ENCODE results near the gene TBX20. TPM values are rescaled to one million over a fixed set of nuclear protein-coding genes. Genes with fewer than 3 reads are reported as not detected.

TBX20 gene, protein sequence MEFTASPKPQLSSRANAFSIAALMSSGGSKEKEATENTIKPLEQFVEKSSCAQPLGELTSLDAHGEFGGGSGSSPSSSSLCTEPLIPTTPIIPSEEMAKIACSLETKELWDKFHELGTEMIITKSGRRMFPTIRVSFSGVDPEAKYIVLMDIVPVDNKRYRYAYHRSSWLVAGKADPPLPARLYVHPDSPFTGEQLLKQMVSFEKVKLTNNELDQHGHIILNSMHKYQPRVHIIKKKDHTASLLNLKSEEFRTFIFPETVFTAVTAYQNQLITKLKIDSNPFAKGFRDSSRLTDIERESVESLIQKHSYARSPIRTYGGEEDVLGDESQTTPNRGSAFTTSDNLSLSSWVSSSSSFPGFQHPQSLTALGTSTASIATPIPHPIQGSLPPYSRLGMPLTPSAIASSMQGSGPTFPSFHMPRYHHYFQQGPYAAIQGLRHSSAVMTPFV
- polyA plus RNA-seq (2013, experiment 1 of 2) = 1.1 TPM
- polyA plus RNA-seq (2013, experiment 2 of 2) = 1.1 TPM

DNA sequence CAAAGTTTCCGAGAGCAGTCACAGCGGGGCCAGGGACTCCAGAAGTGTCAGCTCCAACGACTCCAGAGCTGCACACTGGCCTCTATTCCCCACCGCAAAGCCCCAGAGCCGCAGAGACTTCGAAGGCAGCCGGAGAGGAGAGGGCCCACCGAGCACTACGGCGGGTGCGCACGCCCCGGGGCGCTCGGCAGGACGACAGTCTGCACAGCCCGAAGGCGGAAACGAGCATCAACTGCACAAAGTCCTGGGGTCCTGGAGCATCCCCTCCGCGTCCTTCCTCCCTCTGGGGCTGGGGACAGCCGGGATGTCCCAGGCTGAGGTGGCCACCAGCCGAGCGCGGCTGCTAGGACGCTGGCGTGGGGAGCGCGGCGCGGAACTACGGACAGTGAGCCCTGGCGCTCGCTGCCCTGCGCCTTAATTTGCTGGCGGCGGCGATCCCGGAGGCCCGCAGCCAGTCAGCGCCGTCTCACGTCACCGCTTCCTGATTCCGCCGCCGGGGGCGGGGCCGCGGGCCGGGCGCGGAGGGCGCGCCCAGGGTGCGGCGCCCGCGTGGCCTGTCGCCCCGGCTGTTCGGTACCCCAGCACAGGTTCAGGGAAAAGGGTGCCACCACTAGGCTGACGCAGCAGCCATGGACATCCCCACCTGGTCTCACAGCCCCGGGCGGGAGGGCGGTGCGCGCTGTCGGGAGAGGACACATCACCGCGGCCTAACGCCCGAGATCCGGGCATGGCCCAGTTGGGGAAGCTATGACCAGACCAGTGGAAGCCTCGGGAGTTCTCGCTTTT lies at the start of gene TBX20:
TSS of gene TBX20 (minus strand) at position 391 of the 786 bp plus-strand sequence. CDS start 480 bp downstream, outside the sequence.
- Histone ChIP-seq H4K8ac (ENCODE audit: low read length) (peak within 1 kb of the TSS; percentile 74), H2BK12ac (ENCODE audit: low read length in 2 of 2) (peak within 1 kb of the TSS in 1 of 2 experiments; percentile 47), H3K23ac (ENCODE audit: low read length in 2 of 2) (peak within 1 kb of the TSS; percentile 1 to 87), H3K79me1 (replicated peaks; ENCODE audit: low read length, poor library complexity, severe bottlenecking) (no peaks in the 10 kb centered on the region), H3K4ac (ENCODE audit: low read depth in 1 of 2, low read length in 2 of 2) (no peak within 1 kb of the TSS), H3K36me3 (ENCODE audit: control insufficient read depth in 1 of 2, insufficient read depth in 2 of 2, low read depth in 1 of 2, low read length in 2 of 2) (no peaks in the 10 kb centered on the region), H2AFZ (ENCODE audit: low read depth, low read length) (peak within 1 kb of the TSS; percentile 54), H3K27me3 (ENCODE audit: control insufficient read depth in 1 of 2, insufficient read depth in 1 of 2, low read length in 2 of 2) (peaks cover 94 to 100% of the 10 kb centered on the region in 2 experiments), H2AK5ac (ENCODE audit: low read length, severe bottlenecking) (no peak within 1 kb of the TSS), H3K9me3 (ENCODE audit: control insufficient read depth, low read length) (peaks cover 6% of the 10 kb centered on the region), H3K18ac (ENCODE audit: low read depth in 1 of 2, low read length in 2 of 2) (peak within 1 kb of the TSS in 1 of 2 experiments; percentile 85), H3K4me1 (ENCODE audit: control insufficient read depth, insufficient read depth, low read depth, low read length) (peaks cover 26% of the 10 kb centered on the region), H3K4me3 (ENCODE audit: insufficient read depth in 1 of 2, low read depth in 1 of 2, low read length in 2 of 2) (peak within 1 kb of the TSS; percentile 60 to 67), H3K4me2 (ENCODE audit: low read length, poor library complexity, severe bottlenecking) (peak within 1 kb of the TSS; percentile 92), H3K27ac (ENCODE audit: low read length, poor library complexity, severe bottlenecking) (no peak within 1 kb of the TSS), H2BK120ac (ENCODE audit: low read depth, low read length) (peak within 1 kb of the TSS; percentile 50), H3K9ac (ENCODE audit: low read length) (no peak within 1 kb of the TSS), H2BK5ac (ENCODE audit: low read depth, low read length, poor library complexity, severe bottlenecking) (no peak within 1 kb of the TSS), H4K91ac (ENCODE audit: low read length) (peak within 1 kb of the TSS; percentile 66), H2BK15ac (ENCODE audit: low read depth, poor library complexity, severe bottlenecking) (peak within 1 kb of the TSS; percentile 19), H3K14ac (ENCODE audit: low read length in 2 of 2) (no peak within 1 kb of the TSS)
- under 1% methylated on average over 74 of the region's 76 CpGs for WGBS
- peak; percentile 75 for DNase-seq

DNA sequence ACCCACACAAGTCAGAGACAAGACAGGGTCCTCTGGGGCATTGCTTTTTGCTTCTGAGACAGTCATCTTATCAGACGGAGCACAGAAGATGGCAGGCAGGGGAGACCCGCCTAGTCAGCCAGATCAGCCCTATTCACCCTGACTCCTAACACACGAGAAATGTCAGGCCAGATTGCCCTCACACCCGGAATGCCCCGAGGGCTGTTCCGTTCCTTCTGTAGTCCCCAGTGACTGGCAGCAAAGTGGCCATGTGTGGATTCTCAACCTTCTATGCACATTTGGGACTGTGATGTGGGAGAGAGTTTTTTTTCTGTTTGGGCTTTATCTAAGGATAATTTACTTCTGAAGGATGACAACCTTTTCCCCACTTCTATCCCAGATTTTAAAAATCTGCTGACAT lies 35.5 kb upstream of the TBX20 start:
- no peak overlapping the region for H3K4me3 ChIP-seq (ENCODE audit: insufficient read depth in 1 of 2, low read depth in 1 of 2, low read length in 2 of 2)
- no peak overlapping the region for H3K27ac ChIP-seq (ENCODE audit: low read length, poor library complexity, severe bottlenecking)
- H3K14ac ChIP-seq (ENCODE audit: low read length in 2 of 2) = no peak overlapping the region
- peaks cover 4% of the 10 kb centered on the region for H3K9me3 ChIP-seq (ENCODE audit: control insufficient read depth, low read length)
- no peaks in the 10 kb centered on the region for H3K27me3 ChIP-seq (ENCODE audit: control insufficient read depth in 1 of 2, insufficient read depth in 1 of 2, low read length in 2 of 2)
- H3K23ac ChIP-seq (ENCODE audit: low read length in 2 of 2) = no peak overlapping the region
- no peak overlapping the region for H3K4ac ChIP-seq (ENCODE audit: low read depth in 1 of 2, low read length in 2 of 2)
- H3K4me2 ChIP-seq (ENCODE audit: low read length, poor library complexity, severe bottlenecking) = no peak overlapping the region
- H3K9ac ChIP-seq (ENCODE audit: low read length) = no peak overlapping the region
- H3K79me1 ChIP-seq (replicated peaks; ENCODE audit: low read length, poor library complexity, severe bottlenecking) = no peaks in the 10 kb centered on the region
- no peak overlapping the region for H4K8ac ChIP-seq (ENCODE audit: low read length)
- H3K18ac ChIP-seq (ENCODE audit: low read depth in 1 of 2, low read length in 2 of 2) = no peak overlapping the region
- H3K36me3 ChIP-seq (ENCODE audit: control insufficient read depth in 1 of 2, insufficient read depth in 2 of 2, low read depth in 1 of 2, low read length in 2 of 2) = no peaks in the 10 kb centered on the region
- no peak overlapping the region for H2BK12ac ChIP-seq (ENCODE audit: low read length in 2 of 2)
- DNase-seq = no peak
- no peaks in the 10 kb centered on the region for H3K4me1 ChIP-seq (ENCODE audit: control insufficient read depth, insufficient read depth, low read depth, low read length)
- no peak overlapping the region for H2BK120ac ChIP-seq (ENCODE audit: low read depth, low read length)
- H2BK15ac ChIP-seq (ENCODE audit: low read depth, poor library complexity, severe bottlenecking) = no peak overlapping the region
- no peak overlapping the region for H2AK5ac ChIP-seq (ENCODE audit: low read length, severe bottlenecking)
- no peak overlapping the region for H2BK5ac ChIP-seq (ENCODE audit: low read depth, low read length, poor library complexity, severe bottlenecking)
- WGBS = 87% methylated on average over 6 of the region's 6 CpGs
- H4K91ac ChIP-seq (ENCODE audit: low read length) = no peak overlapping the region
- H2AFZ ChIP-seq (ENCODE audit: low read depth, low read length) = no peak overlapping the region

DNA sequence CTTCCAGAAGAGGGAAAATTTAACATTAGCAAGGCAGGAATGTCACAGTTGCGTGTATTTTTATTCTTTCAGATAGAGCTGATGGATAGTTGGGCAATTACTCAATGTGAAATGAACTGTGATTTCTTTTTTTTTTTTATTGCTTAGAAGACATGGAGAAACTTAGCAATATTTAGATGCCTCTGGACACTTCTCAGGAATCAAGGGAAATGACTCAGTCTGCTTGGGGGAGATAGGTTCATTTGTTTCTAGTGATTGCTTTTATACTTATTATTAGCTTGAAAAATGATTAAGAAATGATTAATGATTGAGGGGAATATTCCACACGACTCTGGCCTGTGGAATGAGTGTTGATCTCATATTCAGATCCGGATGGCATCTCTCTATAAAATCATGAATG lies 33.1 kb upstream of the TBX20 start:
- Histone ChIP-seq H3K9me3 (ENCODE audit: control insufficient read depth, low read length) (peaks cover 4% of the 10 kb centered on the region), H3K4me1 (ENCODE audit: control insufficient read depth, insufficient read depth, low read depth, low read length) (no peaks in the 10 kb centered on the region), H3K4me3 (ENCODE audit: insufficient read depth in 1 of 2, low read depth in 1 of 2, low read length in 2 of 2) (no peak overlapping the region), H3K23ac (ENCODE audit: low read length in 2 of 2) (no peak overlapping the region), H2BK5ac (ENCODE audit: low read depth, low read length, poor library complexity, severe bottlenecking) (no peak overlapping the region), H3K9ac (ENCODE audit: low read length) (no peak overlapping the region), H3K4ac (ENCODE audit: low read depth in 1 of 2, low read length in 2 of 2) (no peak overlapping the region), H3K18ac (ENCODE audit: low read depth in 1 of 2, low read length in 2 of 2) (no peak overlapping the region), H3K79me1 (replicated peaks; ENCODE audit: low read length, poor library complexity, severe bottlenecking) (no peaks in the 10 kb centered on the region), H2BK12ac (ENCODE audit: low read length in 2 of 2) (no peak overlapping the region), H4K91ac (ENCODE audit: low read length) (no peak overlapping the region), H3K27me3 (ENCODE audit: control insufficient read depth in 1 of 2, insufficient read depth in 1 of 2, low read length in 2 of 2) (peaks cover 0 to 5% of the 10 kb centered on the region in 2 experiments), H3K36me3 (ENCODE audit: control insufficient read depth in 1 of 2, insufficient read depth in 2 of 2, low read depth in 1 of 2, low read length in 2 of 2) (no peaks in the 10 kb centered on the region), H2BK15ac (ENCODE audit: low read depth, poor library complexity, severe bottlenecking) (no peak overlapping the region), H2BK120ac (ENCODE audit: low read depth, low read length) (no peak overlapping the region), H3K27ac (ENCODE audit: low read length, poor library complexity, severe bottlenecking) (no peak overlapping the region), H2AK5ac (ENCODE audit: low read length, severe bottlenecking) (no peak overlapping the region), H2AFZ (ENCODE audit: low read depth, low read length) (no peak overlapping the region), H3K4me2 (ENCODE audit: low read length, poor library complexity, severe bottlenecking) (no peak overlapping the region), H3K14ac (ENCODE audit: low read length in 2 of 2) (no peak overlapping the region), H4K8ac (ENCODE audit: low read length) (no peak overlapping the region)
- DNase-seq = no peak
- WGBS = 54% methylated on average over 2 of the region's 3 CpGs

DNA sequence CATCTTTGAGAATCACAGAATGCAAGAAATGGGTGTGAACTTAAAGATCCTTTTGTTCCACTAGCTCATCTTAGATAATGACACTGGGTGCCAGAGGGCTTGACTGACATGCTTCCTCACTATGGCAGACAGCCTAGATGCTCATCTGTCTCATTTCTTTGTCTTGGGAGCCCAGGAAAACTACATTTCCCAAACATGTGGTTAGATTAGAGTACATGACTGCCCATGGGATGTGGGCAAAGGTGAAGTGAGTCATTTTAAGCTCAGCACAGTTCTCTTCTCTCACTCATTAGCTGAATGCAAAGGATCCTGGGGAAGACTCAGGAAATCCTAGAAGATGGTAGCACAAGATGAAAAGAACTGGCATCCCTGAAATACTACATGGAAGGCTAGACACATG lies 32.5 kb upstream of the TBX20 start:
- H3K18ac ChIP-seq (ENCODE audit: low read depth in 1 of 2, low read length in 2 of 2) = no peak overlapping the region
- no peak overlapping the region for H2BK5ac ChIP-seq (ENCODE audit: low read depth, low read length, poor library complexity, severe bottlenecking)
- H2BK12ac ChIP-seq (ENCODE audit: low read length in 2 of 2) = no peak overlapping the region
- H3K14ac ChIP-seq (ENCODE audit: low read length in 2 of 2) = no peak overlapping the region
- H3K4me3 ChIP-seq (ENCODE audit: insufficient read depth in 1 of 2, low read depth in 1 of 2, low read length in 2 of 2) = no peak overlapping the region
- H3K36me3 ChIP-seq (ENCODE audit: control insufficient read depth in 1 of 2, insufficient read depth in 2 of 2, low read depth in 1 of 2, low read length in 2 of 2) = no peaks in the 10 kb centered on the region
- peak; percentile 43 for DNase-seq
- no peak overlapping the region for H3K9ac ChIP-seq (ENCODE audit: low read length)
- no peak overlapping the region for H2AFZ ChIP-seq (ENCODE audit: low read depth, low read length)
- H4K8ac ChIP-seq (ENCODE audit: low read length) = no peak overlapping the region
- H3K4ac ChIP-seq (ENCODE audit: low read depth in 1 of 2, low read length in 2 of 2) = no peak overlapping the region
- H3K4me2 ChIP-seq (ENCODE audit: low read length, poor library complexity, severe bottlenecking) = no peak overlapping the region
- H2BK120ac ChIP-seq (ENCODE audit: low read depth, low read length) = no peak overlapping the region
- no peak overlapping the region for H2BK15ac ChIP-seq (ENCODE audit: low read depth, poor library complexity, severe bottlenecking)
- no peak overlapping the region for H3K27ac ChIP-seq (ENCODE audit: low read length, poor library complexity, severe bottlenecking)
- no peak overlapping the region for H3K23ac ChIP-seq (ENCODE audit: low read length in 2 of 2)
- H3K79me1 ChIP-seq (replicated peaks; ENCODE audit: low read length, poor library complexity, severe bottlenecking) = no peaks in the 10 kb centered on the region
- no peak overlapping the region for H2AK5ac ChIP-seq (ENCODE audit: low read length, severe bottlenecking)
- H4K91ac ChIP-seq (ENCODE audit: low read length) = no peak overlapping the region
- peaks cover 0 to 5% of the 10 kb centered on the region in 2 experiments for H3K27me3 ChIP-seq (ENCODE audit: control insufficient read depth in 1 of 2, insufficient read depth in 1 of 2, low read length in 2 of 2)
- no peaks in the 10 kb centered on the region for H3K4me1 ChIP-seq (ENCODE audit: control insufficient read depth, insufficient read depth, low read depth, low read length)
- peaks cover 4% of the 10 kb centered on the region for H3K9me3 ChIP-seq (ENCODE audit: control insufficient read depth, low read length)

Measured in mesenchymal stem cell (in vitro differentiated cells and primary cell).